Parathyroid adenoma (tissue), 2 donors: Measurements from ENCODE around the gene IL33.

ENCODE experiments used
- H2AFZ ChIP-seq: fragments of 300-600 bp; sonication (generic); one replicate; pipeline ENCODE4 v1.7.0; 2017; ENCODE audit warnings: antibody characterized with exemption, mild to moderate bottlenecking
- H3K27ac ChIP-seq: fragments of 300-600 bp; sonication (generic); one replicate; pipeline ENCODE4 v1.7.0; 2017
- H3K27me3 ChIP-seq: fragments of 300-600 bp; sonication (generic); one replicate; pipeline ENCODE4 v1.7.0; 2017; ENCODE audit warnings: low read length; ENCODE audit not compliant: control insufficient read depth, insufficient read depth
- H3K36me3 ChIP-seq: fragments of 300-600 bp; sonication (generic); one replicate; pipeline ENCODE4 v1.7.0; 2017; ENCODE audit warnings: low read length; ENCODE audit not compliant: control insufficient read depth, insufficient read depth
- H3K4me1 ChIP-seq: fragments of 300-600 bp; sonication (generic); one replicate; pipeline ENCODE4 v1.7.0; 2017; ENCODE audit warnings: control low read depth
- H3K4me2 ChIP-seq: fragments of 300-600 bp; sonication (generic); one replicate; pipeline ENCODE4 v1.7.0; 2017; ENCODE audit warnings: low read length
- H3K4me3 ChIP-seq: fragments of 300-600 bp; sonication (generic); one replicate; pipeline ENCODE4 v1.7.0; 2017; ENCODE audit warnings: low read depth, low read length
- H3K79me2 ChIP-seq: fragments of 300-600 bp; sonication (generic); one replicate; pipeline ENCODE4 v1.7.0; 2017; ENCODE audit warnings: control low read depth
- H3K9ac ChIP-seq: fragments of 300-600 bp; sonication (generic); one replicate; pipeline ENCODE4 v1.7.0; 2017; ENCODE audit warnings: mild to moderate bottlenecking
- H3K9me3 ChIP-seq: fragments of 300-600 bp; sonication (generic); one replicate; pipeline ENCODE4 v1.7.0; 2017; ENCODE audit warnings: low read length; ENCODE audit not compliant: control insufficient read depth
- CTCF ChIP-seq: fragments of 300-600 bp; sonication (generic); IDR thresholded peaks from one replicate; pipeline ENCODE4 v1.7.0; 2017; ENCODE audit warnings: antibody characterized with exemption, mild to moderate bottlenecking
- donor health status: primary hyperparathyroidism.

IL33 gene

GRCh38 chr9:6188906-6189305 lies 26.7 kb upstream of the IL33 start:
- no peaks in the 10 kb centered on the region for H3K27me3 ChIP-seq
- no peak overlapping the region for H3K4me3 ChIP-seq
- TF ChIP-seq CTCF = no peak
- no peak overlapping the region for H3K9ac ChIP-seq
- H3K27ac ChIP-seq = no peak overlapping the region
- H2AFZ ChIP-seq = no peak overlapping the region
- no peaks in the 10 kb centered on the region for H3K79me2 ChIP-seq
- H3K36me3 ChIP-seq = no peaks in the 10 kb centered on the region
- H3K9me3 ChIP-seq = no peaks in the 10 kb centered on the region
- H3K4me1 ChIP-seq = no peaks in the 10 kb centered on the region
- no peak overlapping the region for H3K4me2 ChIP-seq

GRCh38 chr9:6194934-6195333 lies 20.7 kb upstream of the IL33 start:
- no peak overlapping the region for H3K27ac ChIP-seq
- no peaks in the 10 kb centered on the region for H3K9me3 ChIP-seq
- no peak overlapping the region for H3K9ac ChIP-seq
- no peaks in the 10 kb centered on the region for H3K79me2 ChIP-seq
- H3K27me3 ChIP-seq = no peaks in the 10 kb centered on the region
- no peak overlapping the region for H3K4me3 ChIP-seq
- no peaks in the 10 kb centered on the region for H3K4me1 ChIP-seq
- H3K4me2 ChIP-seq = no peak overlapping the region
- no peak for TF ChIP-seq CTCF
- H3K36me3 ChIP-seq = no peaks in the 10 kb centered on the region
- H2AFZ ChIP-seq = no peak overlapping the region

GRCh38 chr9:6195714-6196360 lies 19.8 kb upstream of the IL33 start:
- no peaks in the 10 kb centered on the region for H3K27me3 ChIP-seq
- H3K27ac ChIP-seq = no peak overlapping the region
- TF ChIP-seq CTCF = no peak
- H3K36me3 ChIP-seq = no peaks in the 10 kb centered on the region
- no peaks in the 10 kb centered on the region for H3K79me2 ChIP-seq
- H3K9ac ChIP-seq = no peak overlapping the region
- no peak overlapping the region for H3K4me3 ChIP-seq
- no peaks in the 10 kb centered on the region for H3K9me3 ChIP-seq
- H3K4me2 ChIP-seq = no peak overlapping the region
- H2AFZ ChIP-seq = no peak overlapping the region
- H3K4me1 ChIP-seq = no peaks in the 10 kb centered on the region

- no peaks in the 10 kb centered on the region for H3K9me3 ChIP-seq
These were observed 18.3 kb upstream of the IL33 start for GRCh38 chr9:6197330-6197729.

More at GRCh38 chr9:6197330-6197729, 18.3 kb upstream of the IL33 start:
- Histone ChIP-seq H3K4me3 (no peak overlapping the region), H3K79me2 (no peaks in the 10 kb centered on the region), H2AFZ (no peak overlapping the region), H3K9ac (no peak overlapping the region), H3K36me3 (no peaks in the 10 kb centered on the region), H3K4me1 (no peaks in the 10 kb centered on the region), H3K27me3 (no peaks in the 10 kb centered on the region), H3K27ac (no peak overlapping the region), H3K4me2 (no peak overlapping the region)
- no peak for TF ChIP-seq CTCF
